Ishikawa (cell line): ENCODE measurements around the gene LY9.

Experiments
- CEBPB ChIP-seq: IDR thresholded peaks from 2 replicates; pipeline ENCODE4 v1.6.1; 2012
- CREB1 ChIP-seq: IDR thresholded peaks from 2 replicates; pipeline ENCODE4 v1.6.1; 2012; ENCODE audit warnings: low read depth
- EP300 ChIP-seq: IDR thresholded peaks from 2 replicates; pipeline ENCODE4 v1.6.1; 2012; ENCODE audit warnings: borderline replicate concordance
- NFIC ChIP-seq: IDR thresholded peaks from 2 replicates; pipeline ENCODE4 v1.6.1; 2012
- RAD21 ChIP-seq: IDR thresholded peaks from 2 replicates; pipeline ENCODE4 v1.6.1; 2012; ENCODE audit warnings: low read depth
- TAF1 ChIP-seq: IDR thresholded peaks from 2 replicates; pipeline ENCODE4 v1.6.1; 2012; ENCODE audit warnings: low read depth, mild to moderate bottlenecking
- TCF12 ChIP-seq: IDR thresholded peaks from 2 replicates; pipeline ENCODE4 v1.6.1; 2012; ENCODE audit warnings: low read depth
- TEAD4 ChIP-seq: IDR thresholded peaks from 2 replicates; pipeline ENCODE4 v1.6.1; 2012
- YY1 ChIP-seq: IDR thresholded peaks from 2 replicates; pipeline ENCODE4 v1.6.1; 2012; ENCODE audit warnings: low read depth
- TF ChIP-seq, protein P1 (sequence below): IDR thresholded peaks from 2 replicates; pipeline ENCODE4 v1.6.1; 2012; ENCODE audit warnings: low read depth, mild to moderate bottlenecking
- TF ChIP-seq, protein P2 (sequence below): IDR thresholded peaks from 2 replicates; pipeline ENCODE4 v1.6.1; 2012

DNA sequence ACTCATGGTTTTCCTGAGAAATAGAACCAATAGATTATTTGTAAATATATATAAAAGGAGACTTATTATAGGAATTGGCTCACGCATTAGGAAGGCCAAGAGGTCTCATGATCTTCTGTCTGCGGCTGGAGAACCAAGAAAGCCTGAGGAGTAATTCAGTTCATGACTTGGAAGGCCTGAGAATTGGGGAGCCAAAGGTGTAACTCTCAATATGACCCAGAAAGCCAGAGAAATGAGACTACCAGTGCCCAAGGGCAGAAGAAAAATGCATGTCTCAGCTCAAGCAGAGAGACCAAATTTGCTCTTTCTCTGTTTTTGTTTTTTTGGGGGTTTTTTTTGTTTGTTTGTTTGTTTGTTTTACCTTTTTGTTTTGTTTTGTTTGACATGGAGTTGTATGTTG lies 37.5 kb upstream of the LY9 start:
- no peak for TF ChIP-seq CEBPB
- TF ChIP-seq, protein P1, sequence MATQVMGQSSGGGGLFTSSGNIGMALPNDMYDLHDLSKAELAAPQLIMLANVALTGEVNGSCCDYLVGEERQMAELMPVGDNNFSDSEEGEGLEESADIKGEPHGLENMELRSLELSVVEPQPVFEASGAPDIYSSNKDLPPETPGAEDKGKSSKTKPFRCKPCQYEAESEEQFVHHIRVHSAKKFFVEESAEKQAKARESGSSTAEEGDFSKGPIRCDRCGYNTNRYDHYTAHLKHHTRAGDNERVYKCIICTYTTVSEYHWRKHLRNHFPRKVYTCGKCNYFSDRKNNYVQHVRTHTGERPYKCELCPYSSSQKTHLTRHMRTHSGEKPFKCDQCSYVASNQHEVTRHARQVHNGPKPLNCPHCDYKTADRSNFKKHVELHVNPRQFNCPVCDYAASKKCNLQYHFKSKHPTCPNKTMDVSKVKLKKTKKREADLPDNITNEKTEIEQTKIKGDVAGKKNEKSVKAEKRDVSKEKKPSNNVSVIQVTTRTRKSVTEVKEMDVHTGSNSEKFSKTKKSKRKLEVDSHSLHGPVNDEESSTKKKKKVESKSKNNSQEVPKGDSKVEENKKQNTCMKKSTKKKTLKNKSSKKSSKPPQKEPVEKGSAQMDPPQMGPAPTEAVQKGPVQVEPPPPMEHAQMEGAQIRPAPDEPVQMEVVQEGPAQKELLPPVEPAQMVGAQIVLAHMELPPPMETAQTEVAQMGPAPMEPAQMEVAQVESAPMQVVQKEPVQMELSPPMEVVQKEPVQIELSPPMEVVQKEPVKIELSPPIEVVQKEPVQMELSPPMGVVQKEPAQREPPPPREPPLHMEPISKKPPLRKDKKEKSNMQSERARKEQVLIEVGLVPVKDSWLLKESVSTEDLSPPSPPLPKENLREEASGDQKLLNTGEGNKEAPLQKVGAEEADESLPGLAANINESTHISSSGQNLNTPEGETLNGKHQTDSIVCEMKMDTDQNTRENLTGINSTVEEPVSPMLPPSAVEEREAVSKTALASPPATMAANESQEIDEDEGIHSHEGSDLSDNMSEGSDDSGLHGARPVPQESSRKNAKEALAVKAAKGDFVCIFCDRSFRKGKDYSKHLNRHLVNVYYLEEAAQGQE, result no peak
- TF ChIP-seq EP300, result no peak
- no peak for TF ChIP-seq CREB1
- no peak for TF ChIP-seq YY1
- TF ChIP-seq, protein P2, sequence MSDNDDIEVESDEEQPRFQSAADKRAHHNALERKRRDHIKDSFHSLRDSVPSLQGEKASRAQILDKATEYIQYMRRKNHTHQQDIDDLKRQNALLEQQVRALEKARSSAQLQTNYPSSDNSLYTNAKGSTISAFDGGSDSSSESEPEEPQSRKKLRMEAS, result no peak
- no peak for TF ChIP-seq NFIC
- no peak for TF ChIP-seq TAF1
- no peak for TF ChIP-seq RAD21
- no peak for TF ChIP-seq TEAD4
- no peak for TF ChIP-seq TCF12
